PC-3 (cell line): ENCODE results near the gene RXFP1. TPM values are rescaled to one million over a fixed set of nuclear protein-coding genes. Genes with fewer than 3 reads are reported as not detected.

Source experiments
- ATAC-seq: fragments of 200-7000 bp; cut with Tn5 transposase; 2 replicates; pipeline ENCODE4 v1.9.1; 2020; ENCODE audit warnings: mild to moderate bottlenecking, moderate library complexity
- BruUV-seq: library from RNA; stranded (reverse); fragments of 400-500 nt; replicated peaks from 2 replicates; lab custom pipeline; 2021; lab: Mats Ljungman, UMichigan
- CTCF ChIA-PET: fragments of 300-600 bp; sonication (Branson Sonifier 250); formaldehyde crosslinking; loops from one replicate; lab custom pipeline; 2022; ENCODE audit warnings: antibody characterized with exemption; lab: Charles Lee
- POLR2A ChIA-PET: fragments of 300-600 bp; sonication (Branson Sonifier 250); formaldehyde crosslinking; loops from one replicate; lab custom pipeline; 2022; ENCODE audit warnings: antibody characterized with exemption; ENCODE audit not compliant: unreplicated experiment; lab: Charles Lee
- DNase-seq: peaks from one replicate; pipeline ENCODE4 v3.0.0-alpha.2; 2015
- H2AFZ ChIP-seq: fragments of 300-600 bp; sonication (generic); 2 replicates; pipeline ENCODE4 v1.6.0; 2016; ENCODE audit warnings: antibody characterized with exemption, low read length
- H3F3A ChIP-seq: fragments of 300-600 bp; sonication (generic); one replicate; pipeline ENCODE4 v1.6.0; 2017; ENCODE audit warnings: antibody characterized with exemption, low read length, control low read depth, mild to moderate bottlenecking; ENCODE audit not compliant: unreplicated experiment
- H3K27ac ChIP-seq: fragments of 300-600 bp; sonication (generic); 2 replicates; pipeline ENCODE4 v1.5.1; 2016; ENCODE audit warnings: mild to moderate bottlenecking, low read length
- H3K27me3 ChIP-seq: fragments of 300-600 bp; sonication (generic); 2 replicates; pipeline ENCODE4 v1.6.1; 2016; ENCODE audit warnings: low read length, mixed read lengths
- H3K36me3 ChIP-seq: fragments of 300-600 bp; sonication (generic); 2 replicates; pipeline ENCODE4 v1.6.1; 2016; ENCODE audit warnings: low read depth, mixed run types, low read length, mixed read lengths
- H3K4me1 ChIP-seq: fragments of 300-600 bp; sonication (generic); 2 replicates; pipeline ENCODE4 v1.5.1; 2016; ENCODE audit warnings: low read length; ENCODE audit not compliant: insufficient read depth
- H3K4me2 ChIP-seq: fragments of 300-600 bp; sonication (generic); 2 replicates; pipeline ENCODE4 v1.6.0; 2016; ENCODE audit warnings: low read length
- H3K4me3 ChIP-seq: fragments of 300-600 bp; sonication (generic); 2 replicates; pipeline ENCODE4 v1.5.1; 2016; ENCODE audit warnings: mild to moderate bottlenecking, low read length, mixed read lengths
- H3K79me2 ChIP-seq: fragments of 300-600 bp; sonication (generic); 2 replicates; pipeline ENCODE4 v1.6.1; 2017; ENCODE audit warnings: low read length, mixed read lengths
- H3K9ac ChIP-seq: fragments of 300-600 bp; sonication (generic); 2 replicates; pipeline ENCODE4 v1.6.0; 2016; ENCODE audit warnings: mild to moderate bottlenecking, low read length
- H3K9me2 ChIP-seq: fragments of 300-600 bp; sonication (generic); replicated peaks from 2 replicates; pipeline ENCODE4 v1.6.1; 2016; ENCODE audit warnings: mixed run types, low read length, mixed read lengths
- H3K9me3 ChIP-seq: fragments of 300-600 bp; sonication (generic); 2 replicates; pipeline ENCODE4 v1.6.1; 2016; ENCODE audit warnings: low read length, mixed read lengths
- H4K20me1 ChIP-seq: fragments of 300-600 bp; sonication (generic); 2 replicates; pipeline ENCODE4 v1.6.1; 2016; ENCODE audit warnings: low read length, mixed read lengths
- EZH2 ChIP-seq: fragments of 300-600 bp; sonication (generic); IDR thresholded peaks from one replicate; pipeline ENCODE4 v1.6.1; 2017; ENCODE audit warnings: antibody characterized with exemption, mild to moderate bottlenecking, low read length; ENCODE audit not compliant: unreplicated experiment
- EZH2phosphoT487 ChIP-seq: fragments of 300-600 bp; sonication (generic); IDR thresholded peaks from 2 replicates; pipeline ENCODE4 v1.6.1; 2018; ENCODE audit warnings: mild to moderate bottlenecking, antibody characterized with exemption, low read length, borderline replicate concordance
- intact Hi-C: fragments of 100-400 bp; cut with micrococcal nuclease; formaldehyde crosslinking; loops from 2 replicates; pipeline ENCODE4 v1.9.0; 2023
- total RNA-seq: library from RNA; depleted of rRNA; stranded (reverse); fragments of >200 nt; gene quantifications from 2 replicates; pipeline ENCODE4 v1.2.3, GENCODE V29; 2014
- TF ChIP-seq, protein P1 (sequence below): fragments of 300-600 bp; sonication (generic); conservative IDR thresholded peaks from 2 replicates; pipeline ENCODE4 v1.5.1; 2017; ENCODE audit warnings: antibody characterized with exemption, low read depth, mild to moderate bottlenecking, low read length

The RXFP1 gene
- total RNA-seq, 1 experiment from 2014 or later = not detected

DNA sequence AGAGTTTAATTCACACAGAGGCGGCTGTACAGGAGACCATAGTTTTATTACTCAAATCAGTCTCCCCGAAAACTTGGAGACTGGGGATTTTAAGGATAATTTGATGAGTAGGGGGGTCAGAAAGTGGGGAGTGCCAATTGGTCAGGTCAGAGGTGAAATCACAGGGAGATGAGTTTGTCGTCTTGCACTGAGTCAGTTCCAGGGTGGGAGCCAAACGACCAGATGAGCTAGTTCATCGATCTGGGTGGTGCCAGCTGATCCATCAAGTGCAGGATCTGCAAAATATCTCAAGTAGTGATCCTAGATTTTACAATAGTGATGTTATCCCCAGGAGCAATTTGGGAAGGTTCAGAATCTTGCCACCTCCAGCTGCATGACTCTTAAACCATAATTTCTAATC lies 154.4 kb downstream of the RXFP1 start:
- CTCF ChIA-PET = no interaction called here
- intact Hi-C loops = no loop called here
- ATAC-seq = no peak
- Histone ChIP-seq H4K20me1 (no peaks in the 10 kb centered on the region), H3F3A (no peaks in the 10 kb centered on the region), H3K79me2 (peaks cover 21% of the 10 kb centered on the region), H3K9me2 (no peaks in the 10 kb centered on the region), H3K4me1 (peaks cover 7% of the 10 kb centered on the region), H3K4me2 (no peak overlapping the region), H3K9me3 (no peaks in the 10 kb centered on the region), H3K9ac (no peak overlapping the region), H3K4me3 (no peak overlapping the region), H3K36me3 (no peaks in the 10 kb centered on the region), H3K27me3 (no peaks in the 10 kb centered on the region), H3K27ac (no peak overlapping the region), H2AFZ (no peak overlapping the region)
- TF ChIP-seq EZH2 = no peak
- TF ChIP-seq EZH2phosphoT487 = no peak
- TF ChIP-seq, protein P1, sequence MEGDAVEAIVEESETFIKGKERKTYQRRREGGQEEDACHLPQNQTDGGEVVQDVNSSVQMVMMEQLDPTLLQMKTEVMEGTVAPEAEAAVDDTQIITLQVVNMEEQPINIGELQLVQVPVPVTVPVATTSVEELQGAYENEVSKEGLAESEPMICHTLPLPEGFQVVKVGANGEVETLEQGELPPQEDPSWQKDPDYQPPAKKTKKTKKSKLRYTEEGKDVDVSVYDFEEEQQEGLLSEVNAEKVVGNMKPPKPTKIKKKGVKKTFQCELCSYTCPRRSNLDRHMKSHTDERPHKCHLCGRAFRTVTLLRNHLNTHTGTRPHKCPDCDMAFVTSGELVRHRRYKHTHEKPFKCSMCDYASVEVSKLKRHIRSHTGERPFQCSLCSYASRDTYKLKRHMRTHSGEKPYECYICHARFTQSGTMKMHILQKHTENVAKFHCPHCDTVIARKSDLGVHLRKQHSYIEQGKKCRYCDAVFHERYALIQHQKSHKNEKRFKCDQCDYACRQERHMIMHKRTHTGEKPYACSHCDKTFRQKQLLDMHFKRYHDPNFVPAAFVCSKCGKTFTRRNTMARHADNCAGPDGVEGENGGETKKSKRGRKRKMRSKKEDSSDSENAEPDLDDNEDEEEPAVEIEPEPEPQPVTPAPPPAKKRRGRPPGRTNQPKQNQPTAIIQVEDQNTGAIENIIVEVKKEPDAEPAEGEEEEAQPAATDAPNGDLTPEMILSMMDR = no peak
- POLR2A ChIA-PET = no interaction called here
- no TSS peak for BruUV-seq
- no peak for DNase-seq

- CTCF ChIA-PET = no interaction called here
- no peak for ATAC-seq
Observed at GRCh38 chr4:158678767-158679166, 157.1 kb downstream of the RXFP1 start.

GRCh38 chr4:158681629-158682028 lies 159.9 kb downstream of the RXFP1 start:
- H3F3A ChIP-seq = no peaks in the 10 kb centered on the region
- BruUV-seq = no TSS peak
- H3K4me2 ChIP-seq = no peak overlapping the region
- intact Hi-C loops = no loop called here
- H3K79me2 ChIP-seq = no peaks in the 10 kb centered on the region
- POLR2A ChIA-PET = no interaction called here
- H3K36me3 ChIP-seq = no peaks in the 10 kb centered on the region
- no peaks in the 10 kb centered on the region for H3K27me3 ChIP-seq
- no peak overlapping the region for H3K27ac ChIP-seq
- no peaks in the 10 kb centered on the region for H3K9me3 ChIP-seq
- no peak overlapping the region for H3K4me3 ChIP-seq
- CTCF ChIA-PET = no interaction called here
- no peak overlapping the region for H2AFZ ChIP-seq
- DNase-seq (no peak), ATAC-seq (no peak)
- no peaks in the 10 kb centered on the region for H3K4me1 ChIP-seq
- H3K9me2 ChIP-seq = no peaks in the 10 kb centered on the region
- H4K20me1 ChIP-seq = no peaks in the 10 kb centered on the region
- H3K9ac ChIP-seq = no peak overlapping the region
- TF ChIP-seq EZH2 (no peak), EZH2phosphoT487 (no peak)
- TF ChIP-seq, protein P1 = no peak

More at GRCh38 chr4:158678767-158679166, 157.1 kb downstream of the RXFP1 start:
- Histone ChIP-seq H4K20me1 (no peaks in the 10 kb centered on the region), H3F3A (no peaks in the 10 kb centered on the region), H3K4me1 (no peaks in the 10 kb centered on the region), H3K79me2 (peaks cover 2% of the 10 kb centered on the region; the same call in 1 of the 2 replicates), H3K4me3 (no peak overlapping the region), H2AFZ (no peak overlapping the region), H3K4me2 (no peak overlapping the region), H3K27me3 (no peaks in the 10 kb centered on the region), H3K9ac (no peak overlapping the region), H3K9me2 (no peaks in the 10 kb centered on the region), H3K9me3 (no peaks in the 10 kb centered on the region), H3K36me3 (no peaks in the 10 kb centered on the region), H3K27ac (no peak overlapping the region)
- no peak for TF ChIP-seq EZH2phosphoT487
- TF ChIP-seq, protein P1 = no peak
- TF ChIP-seq EZH2 = no peak
- intact Hi-C loops = no loop called here
- POLR2A ChIA-PET = interaction anchor here (0.6 kb wide), 1 partner anchor 619 kb away, joined by 6 read pairs; no protein-coding TSS in a partner anchor
- DNase-seq = no peak
- BruUV-seq = no TSS peak
